Endothelial cell of umbilical vein (primary cell): ENCODE results near the gene ZBTB18.

Experiments
- EZH2 ChIP-seq: IDR thresholded peaks from 2 replicates; pipeline ENCODE4 v1.6.1; 2012; ENCODE audit warnings: borderline replicate concordance, low read depth, mild to moderate bottlenecking, moderate library complexity, low read length, inconsistent platforms; ENCODE audit not compliant: severe bottlenecking
- JUN ChIP-seq: IDR thresholded peaks from 2 replicates; pipeline ENCODE4 v1.6.1; 2011; ENCODE audit warnings: borderline replicate concordance, low read depth; ENCODE audit not compliant: insufficient read length, insufficient read depth
- MYC ChIP-seq: IDR thresholded peaks from one replicate; pipeline ENCODE4 v1.6.1; 2011; ENCODE audit warnings: mild to moderate bottlenecking, low read depth, low read length
- POLR2A ChIP-seq: IDR thresholded peaks from 2 replicates; pipeline ENCODE4 v1.6.1; 2012; ENCODE audit warnings: low read depth, mild to moderate bottlenecking, control low read depth, low read length
- POLR2AphosphoS5 ChIP-seq: IDR thresholded peaks from 2 replicates; pipeline ENCODE4 v1.6.1; 2012; ENCODE audit warnings: low read depth, mild to moderate bottlenecking, control low read depth, low read length, moderate library complexity; ENCODE audit not compliant: insufficient read depth
- TF ChIP-seq, protein P1 (sequence below), 2 donors: IDR thresholded peaks; 1 replicate in 1 of 2; 2 replicates in 1 of 2; pipeline ENCODE4 v1.5.1; 2011; ENCODE audit warnings: low read length in 2 of 2, mild to moderate bottlenecking in 2 of 2, moderate library complexity in 2 of 2, control low read depth in 1 of 2, inconsistent platforms in 1 of 2, low read depth in 1 of 2; ENCODE audit not compliant: insufficient read depth in 1 of 2; ENCODE audit errors: extremely low read depth in 1 of 2
- TF ChIP-seq, protein P2 (sequence below): IDR thresholded peaks from 2 replicates; pipeline ENCODE4 v1.6.1; 2011; ENCODE audit not compliant: insufficient read depth, insufficient read length

DNA sequence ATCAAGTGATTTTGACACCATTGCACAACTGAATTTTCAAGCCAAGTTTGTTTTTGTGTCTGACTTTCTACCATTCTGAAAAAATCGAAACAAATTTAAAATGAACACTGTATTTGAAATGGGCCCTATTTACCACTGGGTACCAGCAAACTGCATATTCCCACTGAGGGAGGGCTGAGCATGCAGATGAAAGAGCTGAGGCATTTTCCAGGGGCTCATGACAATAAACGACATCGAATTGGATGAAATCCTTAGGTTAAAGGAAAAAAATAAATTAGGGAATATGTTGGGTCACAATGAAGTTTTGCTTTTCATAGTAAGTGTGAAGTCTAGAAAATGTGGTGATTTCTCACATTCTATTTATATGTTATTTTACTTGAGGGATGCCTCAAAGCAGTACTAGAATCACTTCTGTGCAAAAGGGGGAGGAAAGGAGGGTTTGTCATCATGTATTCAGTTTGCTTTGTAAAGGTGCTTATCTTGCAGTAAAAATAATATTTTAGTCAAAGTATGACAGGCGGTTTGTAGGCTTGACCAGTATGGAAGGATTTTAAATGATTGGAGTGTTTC is 11.2 kb downstream of the ZBTB18 start:
- TF ChIP-seq, protein P1, sequence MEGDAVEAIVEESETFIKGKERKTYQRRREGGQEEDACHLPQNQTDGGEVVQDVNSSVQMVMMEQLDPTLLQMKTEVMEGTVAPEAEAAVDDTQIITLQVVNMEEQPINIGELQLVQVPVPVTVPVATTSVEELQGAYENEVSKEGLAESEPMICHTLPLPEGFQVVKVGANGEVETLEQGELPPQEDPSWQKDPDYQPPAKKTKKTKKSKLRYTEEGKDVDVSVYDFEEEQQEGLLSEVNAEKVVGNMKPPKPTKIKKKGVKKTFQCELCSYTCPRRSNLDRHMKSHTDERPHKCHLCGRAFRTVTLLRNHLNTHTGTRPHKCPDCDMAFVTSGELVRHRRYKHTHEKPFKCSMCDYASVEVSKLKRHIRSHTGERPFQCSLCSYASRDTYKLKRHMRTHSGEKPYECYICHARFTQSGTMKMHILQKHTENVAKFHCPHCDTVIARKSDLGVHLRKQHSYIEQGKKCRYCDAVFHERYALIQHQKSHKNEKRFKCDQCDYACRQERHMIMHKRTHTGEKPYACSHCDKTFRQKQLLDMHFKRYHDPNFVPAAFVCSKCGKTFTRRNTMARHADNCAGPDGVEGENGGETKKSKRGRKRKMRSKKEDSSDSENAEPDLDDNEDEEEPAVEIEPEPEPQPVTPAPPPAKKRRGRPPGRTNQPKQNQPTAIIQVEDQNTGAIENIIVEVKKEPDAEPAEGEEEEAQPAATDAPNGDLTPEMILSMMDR (IDR thresholded peaks at IDR 0.05; ENCODE audit: extremely low read depth in 1 of 2, insufficient read depth in 1 of 2, low read depth in 1 of 2, low read length in 2 of 2) = no peak
- TF ChIP-seq POLR2AphosphoS5 = no peak
- TF ChIP-seq, protein P2, sequence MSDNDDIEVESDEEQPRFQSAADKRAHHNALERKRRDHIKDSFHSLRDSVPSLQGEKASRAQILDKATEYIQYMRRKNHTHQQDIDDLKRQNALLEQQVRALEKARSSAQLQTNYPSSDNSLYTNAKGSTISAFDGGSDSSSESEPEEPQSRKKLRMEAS = no peak
- no peak for TF ChIP-seq POLR2A
- TF ChIP-seq JUN = no peak
- TF ChIP-seq EZH2 = no peak
- no peak for TF ChIP-seq MYC
